ENCODE data around the gene CANT1.

CANT1 gene

GRCh38 chr17:79007504-79008381, 1.8 kb downstream of the CANT1 start:
- no peak for DNase-seq

DNA sequence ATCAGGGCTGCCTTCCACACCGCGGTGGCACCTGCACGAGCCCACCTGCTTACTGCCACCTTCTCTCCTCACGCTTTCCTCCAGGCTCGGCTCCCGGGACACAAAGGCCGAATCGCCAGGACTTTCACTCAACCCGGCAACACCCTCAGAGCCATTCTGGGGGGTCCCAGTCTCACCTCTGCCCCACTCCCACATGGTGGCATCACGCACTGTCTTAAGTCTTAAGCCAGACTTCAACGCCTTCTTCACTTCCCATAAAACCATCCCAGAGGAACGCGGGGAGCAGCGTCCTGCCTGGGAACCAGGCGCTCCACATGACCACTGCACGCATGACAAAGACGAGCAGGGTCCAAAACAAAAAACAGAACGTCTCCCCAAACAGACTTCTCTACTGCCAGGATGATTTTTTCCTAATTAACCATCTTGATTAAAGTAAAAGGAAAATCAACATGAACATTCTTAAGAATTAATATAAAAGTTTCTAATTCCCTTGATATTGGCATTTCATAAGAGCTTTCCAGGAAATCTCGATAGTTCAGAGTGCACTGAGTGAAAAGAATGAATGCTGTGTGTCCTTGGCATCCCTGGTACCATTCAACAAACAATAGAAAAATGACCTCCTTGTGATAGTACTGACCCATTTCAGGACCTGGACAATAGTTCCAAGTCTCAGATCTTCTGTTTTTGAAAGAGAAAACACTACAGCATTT, 2.6 kb downstream of the CANT1 start:
- DNase-seq = no peak

- no peak for DNase-seq
These were observed 3.5 kb downstream of the CANT1 start for GRCh38 chr17:79006046-79006445.

DNA sequence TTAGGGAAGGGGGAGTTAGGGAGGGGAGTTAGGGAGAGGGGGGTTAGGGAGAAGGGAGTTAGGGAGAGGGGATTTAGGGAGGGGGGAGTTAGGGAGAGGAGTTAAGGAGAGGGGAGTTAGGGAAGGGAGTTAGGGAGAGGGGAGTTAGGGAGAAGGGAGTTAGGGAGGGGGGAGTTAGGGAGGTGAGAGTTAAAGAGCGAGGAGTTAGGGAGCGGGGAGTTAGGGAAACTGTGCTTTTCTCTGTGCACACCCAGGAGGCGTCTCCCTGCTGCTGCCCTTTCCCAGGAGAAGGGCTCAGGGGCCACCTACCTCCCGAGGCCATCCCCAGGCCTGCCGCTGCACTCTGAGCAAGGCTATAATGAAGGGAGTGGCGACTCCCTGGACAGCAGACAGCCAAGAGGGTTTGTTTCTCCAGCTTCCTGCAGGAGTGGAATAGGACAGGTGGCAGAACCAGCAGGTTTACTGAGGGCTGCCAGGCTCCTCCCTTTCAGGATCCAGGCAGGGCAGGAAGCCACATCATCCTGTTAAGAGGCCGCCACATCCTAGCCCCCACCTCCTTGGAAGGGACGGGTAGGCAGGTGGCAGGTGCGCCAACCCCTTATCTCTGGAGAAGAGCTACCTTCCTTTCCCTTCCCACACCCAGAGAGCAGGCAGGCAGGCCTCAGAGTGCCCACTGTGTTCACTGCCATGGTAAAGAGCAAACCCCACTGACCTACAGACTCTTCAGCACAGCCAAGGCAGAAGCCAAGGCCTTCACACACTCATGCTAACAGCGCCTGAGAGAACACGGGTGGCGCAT, 4.3 kb downstream of the CANT1 start:
- peak; percentile 37 to 74 for DNase-seq

- no peak for DNase-seq
These were observed 5.7 kb downstream of the CANT1 start for GRCh38 chr17:79003661-79004411.

- no peak for DNase-seq
These were observed 6.6 kb downstream of the CANT1 start for GRCh38 chr17:79002796-79003593.

- DNase-seq = no peak
These were observed 7.3 kb downstream of the CANT1 start for GRCh38 chr17:79002291-79002690.

- no peak for DNase-seq
These were observed 8.2 kb downstream of the CANT1 start for GRCh38 chr17:79001190-79002020.

- DNase-seq = no peak
These were observed 9.0 kb downstream of the CANT1 start for GRCh38 chr17:79000396-79001189.

- no peak for DNase-seq
These were observed 9.6 kb downstream of the CANT1 start for GRCh38 chr17:78999947-79000395.

DNA sequence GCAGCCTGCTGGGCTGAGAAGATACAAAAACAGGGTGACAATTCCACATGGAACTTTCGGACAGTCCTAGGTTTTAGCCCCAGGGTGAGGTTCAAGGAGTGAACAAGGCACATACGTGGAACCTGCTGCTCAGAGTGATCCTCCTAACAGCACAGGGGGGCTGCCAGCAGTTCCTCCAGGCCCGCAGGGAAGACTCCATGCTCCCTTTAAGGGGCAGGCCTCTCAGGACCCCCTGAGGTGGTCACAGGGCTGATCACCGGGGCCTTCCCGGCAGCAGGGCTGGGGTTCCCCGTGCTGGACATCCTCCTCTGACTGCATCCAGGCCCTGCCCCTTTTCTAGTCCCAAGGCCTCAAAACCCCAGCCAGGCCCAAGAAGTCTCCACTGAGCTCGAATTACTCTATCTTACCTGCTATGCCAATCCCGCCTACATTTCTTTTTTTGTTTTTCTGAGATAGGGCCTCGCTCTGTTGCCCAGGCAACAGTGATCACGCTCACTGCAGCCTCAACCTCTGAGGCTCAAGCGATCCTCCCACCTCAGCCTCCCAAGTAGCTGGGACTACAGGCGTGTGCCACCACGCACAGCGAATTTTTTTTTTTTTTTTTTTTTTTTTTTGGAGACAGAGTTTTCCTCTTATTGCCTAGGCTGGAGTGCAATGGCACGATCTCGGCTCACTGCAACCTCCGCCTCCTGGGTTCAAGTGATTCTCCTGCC, 10.4 kb downstream of the CANT1 start:
- no peak for DNase-seq

GRCh38 chr17:78998311-78999055, 11.1 kb downstream of the CANT1 start:
- DNase-seq = no peak

DNA sequence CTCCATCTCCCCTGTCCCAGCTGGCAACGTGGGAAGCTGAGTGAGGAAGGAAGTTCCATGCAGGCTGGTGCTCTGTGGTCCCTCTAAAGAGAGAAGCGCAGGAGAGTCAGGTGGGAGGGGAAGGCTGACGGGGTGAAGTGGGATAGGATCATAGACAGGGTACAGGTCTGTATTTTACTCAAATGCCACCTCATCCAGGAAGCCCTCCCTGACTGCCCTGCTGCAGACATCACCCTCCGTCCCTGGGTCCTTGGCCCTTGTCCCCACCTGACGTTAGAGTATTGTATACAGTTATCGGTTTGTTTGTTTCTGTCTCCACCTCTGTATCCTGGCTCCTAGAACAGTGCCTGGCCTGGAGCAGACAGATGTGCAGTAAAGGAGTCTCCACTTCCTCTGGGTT, 11.7 kb downstream of the CANT1 start:
- no peak for DNase-seq

- DNase-seq = no peak
These were observed 12.3 kb downstream of the CANT1 start for GRCh38 chr17:78997231-78997741.

DNA sequence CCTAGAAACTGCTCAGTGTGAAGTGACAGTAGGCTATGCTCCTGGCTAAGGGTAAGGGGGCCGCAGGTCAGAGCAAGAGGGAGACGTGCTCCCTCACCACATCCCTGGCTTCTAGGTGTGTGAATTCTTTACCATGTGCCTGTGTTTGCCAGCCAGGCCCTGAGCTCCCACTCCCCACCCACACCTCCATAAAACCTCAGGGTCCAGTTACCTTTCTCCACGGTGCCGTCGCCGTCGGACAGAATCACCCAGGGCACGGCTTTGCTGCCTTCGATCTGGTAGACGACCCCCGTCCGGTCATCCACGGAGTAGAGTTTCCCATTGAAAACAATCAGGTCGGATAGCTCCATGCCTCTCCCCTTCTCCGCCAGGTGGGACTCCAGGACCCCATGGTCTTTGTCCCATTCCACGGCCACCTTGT, 12.8 kb downstream of the CANT1 start:
- no peak for DNase-seq

DNA sequence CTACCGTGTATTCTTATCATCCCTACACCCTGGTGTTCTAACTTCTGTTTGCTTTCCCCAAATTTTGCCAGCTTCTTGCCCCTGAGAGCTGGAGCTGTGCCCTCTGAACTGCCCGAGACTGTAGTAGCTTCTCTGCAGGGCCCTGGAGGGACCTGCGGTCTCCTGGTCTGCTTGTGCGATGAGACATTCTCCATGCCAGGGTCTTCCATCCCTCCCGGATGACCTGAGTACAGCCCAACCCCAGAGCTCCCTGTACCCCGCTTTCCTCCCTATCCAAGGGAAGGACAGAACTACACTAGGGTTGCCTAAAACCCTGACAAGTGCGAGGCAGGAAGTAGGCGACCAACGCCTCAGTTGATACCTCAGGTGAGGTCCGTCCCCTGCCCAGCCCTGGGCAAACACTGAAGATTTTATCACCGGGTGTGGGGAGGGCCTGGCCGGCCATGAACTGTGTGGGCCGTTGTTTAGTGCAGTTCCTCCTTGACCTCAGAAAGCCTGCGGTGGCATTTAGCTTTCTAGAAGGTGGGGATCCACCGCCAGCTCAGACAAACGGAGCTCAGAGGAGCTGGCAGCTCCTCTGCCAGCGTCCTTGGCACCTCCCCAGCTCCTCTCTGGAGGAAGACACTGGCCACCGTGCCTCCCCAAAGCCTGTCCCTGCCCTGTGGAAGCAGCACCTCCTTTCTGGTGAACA, 13.7 kb downstream of the CANT1 start:
- DNase-seq = no peak

GRCh38 chr17:78995022-78995760, 14.4 kb downstream of the CANT1 start:
- no peak for DNase-seq
